Right renal cortex interstitium (tissue), 3 donors: Measurements from ENCODE around the gene CACNA1E. TPM values are rescaled to one million over a fixed set of nuclear protein-coding genes. Genes with fewer than 3 reads are reported as not detected.

Experiments used
- DNase-seq, 3 donors: peaks; one replicate each; pipeline ENCODE4 v3.0.0-alpha.2; 2013; ENCODE audit warnings: low read depth in 3 of 3, low spot score in 2 of 3
- polyA plus RNA-seq, 3 donors: library from polyadenylated mRNA; unstranded; fragments of 120-200 nt; gene quantifications; one replicate each; pipeline ENCODE4 v1.2.1, GENCODE V29; 2013; ENCODE audit not compliant: insufficient read length in 3 of 3

Gene CACNA1E
- polyA plus RNA-seq, 3 donors, result 0.19 to 0.79 (median 0.51) TPM

GRCh38 chr1:181482521-181483284, 614 bp upstream of the CACNA1E start:
- no peak for DNase-seq

- no peak for DNase-seq
These were observed 1.5 kb downstream of the CACNA1E start for GRCh38 chr1:181484821-181485220.

GRCh38 chr1:181485287-181486097, 2.2 kb downstream of the CACNA1E start:
- DNase-seq, result no peak

GRCh38 chr1:181486098-181486420, 2.7 kb downstream of the CACNA1E start:
- DNase-seq, result no peak

- DNase-seq, result no peak
These were observed 5.5 kb downstream of the CACNA1E start for GRCh38 chr1:181488866-181489265.

- no peak for DNase-seq
These were observed 7.0 kb downstream of the CACNA1E start for GRCh38 chr1:181490276-181490675.

GRCh38 chr1:181490740-181491712, 7.7 kb downstream of the CACNA1E start:
- DNase-seq, result no peak

- DNase-seq, result no peak
These were observed 9.8 kb downstream of the CACNA1E start for GRCh38 chr1:181493166-181493565.

- DNase-seq, result no peak
These were observed 10.6 kb downstream of the CACNA1E start for GRCh38 chr1:181493885-181494284.

GRCh38 chr1:181496759-181497158, 13.4 kb downstream of the CACNA1E start:
- DNase-seq, result no peak

GRCh38 chr1:181497870-181498269, 14.6 kb downstream of the CACNA1E start:
- DNase-seq, result no peak

- DNase-seq, result no peak
These were observed 16.5 kb downstream of the CACNA1E start for GRCh38 chr1:181499825-181500224.

- no peak for DNase-seq
These were observed 17.3 kb downstream of the CACNA1E start for GRCh38 chr1:181500636-181501035.

GRCh38 chr1:181501612-181502011, 18.3 kb downstream of the CACNA1E start:
- DNase-seq, result no peak

- no peak for DNase-seq
These were observed 20.0 kb downstream of the CACNA1E start for GRCh38 chr1:181503171-181503810.

GRCh38 chr1:181504399-181504842, 21.1 kb downstream of the CACNA1E start:
- no peak for DNase-seq

GRCh38 chr1:181506563-181507353, 23.4 kb downstream of the CACNA1E start:
- no peak for DNase-seq

GRCh38 chr1:181508486-181509165, 25.3 kb downstream of the CACNA1E start:
- DNase-seq, result no peak

- no peak for DNase-seq
These were observed 30.5 kb downstream of the CACNA1E start for GRCh38 chr1:181513786-181514297.
